HepG2 (cell line): Measurements from ENCODE around the gene TMEM238. TPM values are rescaled to one million over a fixed set of nuclear protein-coding genes. Genes with fewer than 3 reads are reported as not detected.

ENCODE experiments used
- CENPX ChIP-seq: sonication (generic); formaldehyde crosslinking; IDR thresholded peaks from 2 replicates; pipeline ENCODE4 v1.9.0; 2021; ENCODE audit warnings: mild to moderate bottlenecking, missing genetic modification reagents, moderate library complexity
- HNF4G ChIP-seq, 2 experiments: sonication (generic) in 1 of 2; formaldehyde crosslinking in 1 of 2; IDR thresholded peaks; 2 replicates each; pipeline versions ENCODE4 v1.4.0 to v1.6.1; 2011 to 2020; ENCODE audit warnings: borderline replicate concordance in 2 of 2, low read depth in 2 of 2, mild to moderate bottlenecking in 2 of 2, low read length in 1 of 2, missing genetic modification reagents in 1 of 2, moderate library complexity in 1 of 2
- MAFF ChIP-seq: IDR thresholded peaks from 2 replicates; pipeline ENCODE4 v1.6.1; 2011; ENCODE audit warnings: low read depth, low read length, improper control_type of control experiment
- SKI ChIP-seq: fragments of 450-650 bp; IDR thresholded peaks from one replicate; pipeline ENCODE4 v1.6.1; 2018; ENCODE audit warnings: mild to moderate bottlenecking; ENCODE audit not compliant: partially characterized antibody
- SOX5 ChIP-seq: IDR thresholded peaks from 2 replicates; pipeline ENCODE4 v1.6.1; 2016; ENCODE audit warnings: borderline replicate concordance
- SPEN ChIP-seq: sonication (generic); formaldehyde crosslinking; IDR thresholded peaks from 2 replicates; pipeline ENCODE4 v1.5.1; 2020; ENCODE audit warnings: low read depth, mild to moderate bottlenecking, missing genetic modification reagents
- TCF7 ChIP-seq: sonication (generic); IDR thresholded peaks from 2 replicates; pipeline ENCODE4 v1.6.1; 2016; ENCODE audit warnings: antibody characterized with exemption, low read depth
- YEATS4 ChIP-seq: sonication (generic); formaldehyde crosslinking; IDR thresholded peaks from 2 replicates; pipeline ENCODE4 v1.4.0; 2020; ENCODE audit warnings: missing genetic modification reagents, borderline replicate concordance
- ZNF724P ChIP-seq: sonication (generic); formaldehyde crosslinking; IDR thresholded peaks from 2 replicates; pipeline ENCODE4 v1.8.0; 2022; ENCODE audit warnings: missing genetic modification reagents, borderline replicate concordance
- ZNF772 ChIP-seq: sonication (generic); formaldehyde crosslinking; IDR thresholded peaks from 2 replicates; pipeline ENCODE4 v1.5.0; 2020; ENCODE audit warnings: mild to moderate bottlenecking, missing genetic modification reagents
- polyA plus RNA-seq, 8 experiments: library from polyadenylated mRNA; depleted of rRNA in 3 of 8; stranded (reverse) in 7 of 8; unstranded in 1 of 8; fragments of >200 nt; fragmentation: Illumina TruSeq in 4 of 8; extraction: Trizol in 4 of 8; gene quantifications; 2 replicates each; pipeline versions ENCODE4 v1.2.1 to v1.2.3, GENCODE V29; 2011 to 2016; ENCODE audit warnings: low read depth in 4 of 8, missing spikeins in 1 of 8, mixed read lengths in 1 of 8; ENCODE audit not compliant: insufficient read depth in 1 of 8
- total RNA-seq, 5 experiments: library from RNA; depleted of rRNA; stranded (reverse); fragments of >200 nt; fragmentation: Illumina TruSeq; extraction: Trizol; gene quantifications; 2 replicates each; pipeline ENCODE4 v1.2.3, GENCODE V29; 2016; ENCODE audit warnings: low read depth in 1 of 5
- TF ChIP-seq, protein P1 (sequence below): sonication (generic); formaldehyde crosslinking; IDR thresholded peaks from 2 replicates; pipeline ENCODE4 v1.8.0; 2022; ENCODE audit warnings: missing genetic modification reagents, mild to moderate bottlenecking, inconsistent platforms, borderline replicate concordance
- TF ChIP-seq, protein P2 (sequence below): sonication (generic); formaldehyde crosslinking; IDR thresholded peaks from 2 replicates; pipeline ENCODE4 v1.9.0; 2021; ENCODE audit warnings: mild to moderate bottlenecking, missing genetic modification reagents
- TF ChIP-seq, protein P3 (sequence below): sonication (generic); formaldehyde crosslinking; IDR thresholded peaks from 2 replicates; pipeline ENCODE4 v1.4.0; 2020; ENCODE audit warnings: mild to moderate bottlenecking, missing genetic modification reagents
- TF ChIP-seq, protein P4 (sequence below): sonication (generic); formaldehyde crosslinking; conservative IDR thresholded peaks from 2 replicates; pipeline ENCODE4 v1.8.0; 2022; ENCODE audit warnings: mild to moderate bottlenecking, moderate library complexity, missing genetic modification reagents
- TF ChIP-seq, protein P5 (sequence below): sonication (generic); formaldehyde crosslinking; IDR thresholded peaks from 2 replicates; pipeline ENCODE4 v1.8.1; 2023; ENCODE audit warnings: mild to moderate bottlenecking, missing genetic modification reagents

The TMEM238 gene
- total and polyA plus RNA-seq, 2 of the 13 experiments (the other 11 are each of a cell fraction or from before 2014, with no cell fraction given), result not detected

DNA sequence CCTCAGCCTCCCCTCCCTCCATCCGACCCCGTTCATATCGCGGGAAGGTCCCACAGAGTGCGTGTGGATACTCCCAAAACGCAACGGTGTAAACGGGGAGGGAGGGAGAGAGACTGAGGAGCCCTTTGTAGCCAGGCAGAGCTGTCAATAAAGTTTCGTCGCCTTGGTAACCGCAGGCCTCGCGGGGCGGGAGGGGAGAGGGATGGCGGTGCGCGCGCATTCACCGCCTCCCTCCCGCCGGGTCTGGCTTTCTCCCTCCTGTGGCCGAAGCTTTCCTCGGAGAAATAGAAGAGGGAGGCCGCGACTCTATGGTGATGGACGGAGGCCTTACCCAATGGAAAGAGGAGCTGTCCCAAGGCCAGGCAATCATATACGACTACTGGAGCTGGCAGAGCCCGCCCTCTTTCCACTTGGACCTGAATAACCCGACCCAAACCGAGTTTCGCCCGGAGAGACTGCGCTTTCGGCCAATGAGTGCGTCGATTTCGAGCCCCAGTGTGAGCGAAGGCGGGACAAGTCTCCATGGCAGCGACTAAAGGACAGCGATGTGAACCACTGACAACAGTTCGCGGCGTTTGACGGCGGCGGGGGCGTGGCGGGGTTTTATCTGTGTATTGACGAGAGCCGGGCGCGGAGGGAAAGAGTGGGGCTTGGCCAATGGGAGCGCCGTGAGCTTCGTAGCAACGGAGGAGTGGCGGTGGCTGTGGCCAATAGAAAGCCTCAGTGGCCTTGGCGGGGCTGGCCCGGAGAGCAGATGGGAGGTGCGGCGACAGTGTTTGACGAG is 44.8 kb downstream of the TMEM238 start, which contains the start of gene KMT5C (continued):
- TF ChIP-seq, protein P1, sequence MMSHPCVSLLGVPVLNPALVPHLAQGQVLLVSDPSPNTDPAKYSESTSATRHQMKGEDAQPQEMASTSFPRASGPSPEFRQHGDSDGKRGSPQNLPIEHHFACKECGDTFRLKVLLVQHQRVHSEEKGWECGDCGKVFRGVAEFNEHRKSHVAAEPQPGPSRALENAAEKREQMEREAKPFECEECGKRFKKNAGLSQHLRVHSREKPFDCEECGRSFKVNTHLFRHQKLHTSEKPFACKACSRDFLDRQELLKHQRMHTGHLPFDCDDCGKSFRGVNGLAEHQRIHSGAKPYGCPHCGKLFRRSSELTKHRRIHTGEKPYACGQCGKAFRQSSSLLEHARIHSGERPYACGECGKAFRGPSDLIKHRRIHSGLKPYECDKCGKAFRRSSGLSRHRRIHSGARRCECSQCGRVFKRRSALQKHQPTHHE (CRISPR knock-in tag), result no peak
- TF ChIP-seq CENPX (CRISPR knock-in tag), result no peak
- TF ChIP-seq ZNF772, result peak; percentile 69; the same call in 1 of the 2 replicates
- TF ChIP-seq TCF7, result no peak
- TF ChIP-seq, protein P2, sequence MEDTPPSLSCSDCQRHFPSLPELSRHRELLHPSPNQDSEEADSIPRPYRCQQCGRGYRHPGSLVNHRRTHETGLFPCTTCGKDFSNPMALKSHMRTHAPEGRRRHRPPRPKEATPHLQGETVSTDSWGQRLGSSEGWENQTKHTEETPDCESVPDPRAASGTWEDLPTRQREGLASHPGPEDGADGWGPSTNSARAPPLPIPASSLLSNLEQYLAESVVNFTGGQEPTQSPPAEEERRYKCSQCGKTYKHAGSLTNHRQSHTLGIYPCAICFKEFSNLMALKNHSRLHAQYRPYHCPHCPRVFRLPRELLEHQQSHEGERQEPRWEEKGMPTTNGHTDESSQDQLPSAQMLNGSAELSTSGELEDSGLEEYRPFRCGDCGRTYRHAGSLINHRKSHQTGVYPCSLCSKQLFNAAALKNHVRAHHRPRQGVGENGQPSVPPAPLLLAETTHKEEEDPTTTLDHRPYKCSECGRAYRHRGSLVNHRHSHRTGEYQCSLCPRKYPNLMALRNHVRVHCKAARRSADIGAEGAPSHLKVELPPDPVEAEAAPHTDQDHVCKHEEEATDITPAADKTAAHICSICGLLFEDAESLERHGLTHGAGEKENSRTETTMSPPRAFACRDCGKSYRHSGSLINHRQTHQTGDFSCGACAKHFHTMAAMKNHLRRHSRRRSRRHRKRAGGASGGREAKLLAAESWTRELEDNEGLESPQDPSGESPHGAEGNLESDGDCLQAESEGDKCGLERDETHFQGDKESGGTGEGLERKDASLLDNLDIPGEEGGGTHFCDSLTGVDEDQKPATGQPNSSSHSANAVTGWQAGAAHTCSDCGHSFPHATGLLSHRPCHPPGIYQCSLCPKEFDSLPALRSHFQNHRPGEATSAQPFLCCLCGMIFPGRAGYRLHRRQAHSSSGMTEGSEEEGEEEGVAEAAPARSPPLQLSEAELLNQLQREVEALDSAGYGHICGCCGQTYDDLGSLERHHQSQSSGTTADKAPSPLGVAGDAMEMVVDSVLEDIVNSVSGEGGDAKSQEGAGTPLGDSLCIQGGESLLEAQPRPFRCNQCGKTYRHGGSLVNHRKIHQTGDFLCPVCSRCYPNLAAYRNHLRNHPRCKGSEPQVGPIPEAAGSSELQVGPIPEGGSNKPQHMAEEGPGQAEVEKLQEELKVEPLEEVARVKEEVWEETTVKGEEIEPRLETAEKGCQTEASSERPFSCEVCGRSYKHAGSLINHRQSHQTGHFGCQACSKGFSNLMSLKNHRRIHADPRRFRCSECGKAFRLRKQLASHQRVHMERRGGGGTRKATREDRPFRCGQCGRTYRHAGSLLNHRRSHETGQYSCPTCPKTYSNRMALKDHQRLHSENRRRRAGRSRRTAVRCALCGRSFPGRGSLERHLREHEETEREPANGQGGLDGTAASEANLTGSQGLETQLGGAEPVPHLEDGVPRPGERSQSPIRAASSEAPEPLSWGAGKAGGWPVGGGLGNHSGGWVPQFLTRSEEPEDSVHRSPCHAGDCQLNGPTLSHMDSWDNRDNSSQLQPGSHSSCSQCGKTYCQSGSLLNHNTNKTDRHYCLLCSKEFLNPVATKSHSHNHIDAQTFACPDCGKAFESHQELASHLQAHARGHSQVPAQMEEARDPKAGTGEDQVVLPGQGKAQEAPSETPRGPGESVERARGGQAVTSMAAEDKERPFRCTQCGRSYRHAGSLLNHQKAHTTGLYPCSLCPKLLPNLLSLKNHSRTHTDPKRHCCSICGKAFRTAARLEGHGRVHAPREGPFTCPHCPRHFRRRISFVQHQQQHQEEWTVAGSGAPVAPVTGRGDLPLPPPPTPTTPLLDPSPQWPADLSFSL, result no peak
- no peak for TF ChIP-seq YEATS4 (CRISPR knock-in tag)
- TF ChIP-seq, protein P3, sequence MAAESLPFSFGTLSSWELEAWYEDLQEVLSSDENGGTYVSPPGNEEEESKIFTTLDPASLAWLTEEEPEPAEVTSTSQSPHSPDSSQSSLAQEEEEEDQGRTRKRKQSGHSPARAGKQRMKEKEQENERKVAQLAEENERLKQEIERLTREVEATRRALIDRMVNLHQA (CRISPR knock-in tag), result no peak
- TF ChIP-seq, protein P4, sequence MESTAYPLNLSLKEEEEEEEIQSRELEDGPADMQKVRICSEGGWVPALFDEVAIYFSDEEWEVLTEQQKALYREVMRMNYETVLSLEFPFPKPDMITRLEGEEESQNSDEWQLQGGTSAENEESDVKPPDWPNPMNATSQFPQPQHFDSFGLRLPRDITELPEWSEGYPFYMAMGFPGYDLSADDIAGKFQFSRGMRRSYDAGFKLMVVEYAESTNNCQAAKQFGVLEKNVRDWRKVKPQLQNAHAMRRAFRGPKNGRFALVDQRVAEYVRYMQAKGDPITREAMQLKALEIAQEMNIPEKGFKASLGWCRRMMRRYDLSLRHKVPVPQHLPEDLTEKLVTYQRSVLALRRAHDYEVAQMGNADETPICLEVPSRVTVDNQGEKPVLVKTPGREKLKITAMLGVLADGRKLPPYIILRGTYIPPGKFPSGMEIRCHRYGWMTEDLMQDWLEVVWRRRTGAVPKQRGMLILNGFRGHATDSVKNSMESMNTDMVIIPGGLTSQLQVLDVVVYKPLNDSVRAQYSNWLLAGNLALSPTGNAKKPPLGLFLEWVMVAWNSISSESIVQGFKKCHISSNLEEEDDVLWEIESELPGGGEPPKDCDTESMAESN (CRISPR knock-in tag), result no peak
- 0 out of 2 replicates have a peak, but pooled peaks have one; percentile 12 for TF ChIP-seq SOX5 (CRISPR knock-in tag)
- peak; percentile 14 for TF ChIP-seq SKI
- TF ChIP-seq MAFF, result no peak
- peak; percentile 52; the same call in 1 of the 2 replicates for TF ChIP-seq SPEN (CRISPR knock-in tag)
- TF ChIP-seq HNF4G (IDR thresholded peaks at IDR 0.05; ENCODE audit: borderline replicate concordance, low read depth, low read length), result no peak
- no peak for TF ChIP-seq HNF4G (CRISPR knock-in tag; IDR thresholded peaks at IDR 0.05; ENCODE audit: borderline replicate concordance, low read depth)
- no peak for TF ChIP-seq ZNF724P (CRISPR knock-in tag)
- TF ChIP-seq, protein P5, sequence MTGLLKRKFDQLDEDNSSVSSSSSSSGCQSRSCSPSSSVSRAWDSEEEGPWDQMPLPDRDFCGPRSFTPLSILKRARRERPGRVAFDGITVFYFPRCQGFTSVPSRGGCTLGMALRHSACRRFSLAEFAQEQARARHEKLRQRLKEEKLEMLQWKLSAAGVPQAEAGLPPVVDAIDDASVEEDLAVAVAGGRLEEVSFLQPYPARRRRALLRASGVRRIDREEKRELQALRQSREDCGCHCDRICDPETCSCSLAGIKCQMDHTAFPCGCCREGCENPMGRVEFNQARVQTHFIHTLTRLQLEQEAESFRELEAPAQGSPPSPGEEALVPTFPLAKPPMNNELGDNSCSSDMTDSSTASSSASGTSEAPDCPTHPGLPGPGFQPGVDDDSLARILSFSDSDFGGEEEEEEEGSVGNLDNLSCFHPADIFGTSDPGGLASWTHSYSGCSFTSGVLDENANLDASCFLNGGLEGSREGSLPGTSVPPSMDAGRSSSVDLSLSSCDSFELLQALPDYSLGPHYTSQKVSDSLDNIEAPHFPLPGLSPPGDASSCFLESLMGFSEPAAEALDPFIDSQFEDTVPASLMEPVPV (CRISPR knock-in tag), result 0 out of 2 replicates have a peak, but pooled peaks have one; percentile 31
